HT-29 (cell line): ENCODE results near the gene ABCB9. TPM values are rescaled to one million over a fixed set of nuclear protein-coding genes. Genes with fewer than 3 reads are reported as not detected.
"Not testable (repeated sequence)": the region's sequence is repeated elsewhere in the genome, so short reads cannot be mapped to it uniquely, and the experiment has no call there.

Source experiments
- DNase-seq: peaks from one replicate; pipeline ENCODE4 v3.0.0-alpha.2; 2015; ENCODE audit warnings: low spot score
- total RNA-seq: library from RNA; depleted of rRNA; stranded (reverse); fragments of >200 nt; shearing (Covaris generic); gene quantifications from 2 replicates; pipeline ENCODE4 v1.2.3, GENCODE V29; 2014

ABCB9 gene
- total RNA-seq, 1 experiment from 2014 or later, result 7.3 TPM

DNA sequence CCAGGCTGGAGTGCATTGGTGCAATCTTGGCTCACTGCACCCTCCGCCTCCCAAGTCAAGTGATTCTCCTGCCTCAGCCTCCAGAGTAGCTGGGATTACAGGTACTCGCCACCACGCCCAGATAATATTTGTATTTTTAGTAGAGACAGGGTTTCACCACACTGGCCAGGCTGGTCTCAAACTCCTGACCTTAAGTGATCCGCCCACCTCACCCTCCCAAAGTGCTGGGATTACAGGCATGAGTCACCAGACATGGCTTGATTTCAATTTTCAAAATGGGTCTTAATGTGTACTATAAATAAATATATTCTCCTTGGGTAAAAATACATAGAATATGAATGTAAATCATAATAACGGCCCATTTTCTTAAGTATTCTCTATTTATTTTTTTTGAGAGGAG is 24.9 kb downstream of the ABCB9 start:
- not testable (repeated sequence) for DNase-seq

DNA sequence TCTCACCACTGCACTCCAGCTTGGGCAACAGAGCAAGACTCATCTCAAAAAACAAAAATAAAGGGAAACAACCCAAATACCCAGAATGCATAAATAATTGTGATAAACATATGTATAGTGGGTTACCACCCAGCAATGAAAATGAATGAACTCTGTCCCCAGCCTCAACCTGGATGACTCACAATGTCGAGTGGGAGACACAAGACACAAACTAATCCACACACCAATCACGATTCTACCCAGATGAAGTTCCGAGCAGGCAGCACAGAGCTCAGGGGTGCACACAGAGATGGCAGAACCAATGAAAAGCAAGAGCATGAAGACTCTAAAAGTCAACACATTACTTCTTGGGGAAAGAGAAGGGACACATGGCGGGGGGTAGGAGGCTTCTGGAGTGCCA is 27.1 kb downstream of the ABCB9 start:
- DNase-seq, result no peak

DNA sequence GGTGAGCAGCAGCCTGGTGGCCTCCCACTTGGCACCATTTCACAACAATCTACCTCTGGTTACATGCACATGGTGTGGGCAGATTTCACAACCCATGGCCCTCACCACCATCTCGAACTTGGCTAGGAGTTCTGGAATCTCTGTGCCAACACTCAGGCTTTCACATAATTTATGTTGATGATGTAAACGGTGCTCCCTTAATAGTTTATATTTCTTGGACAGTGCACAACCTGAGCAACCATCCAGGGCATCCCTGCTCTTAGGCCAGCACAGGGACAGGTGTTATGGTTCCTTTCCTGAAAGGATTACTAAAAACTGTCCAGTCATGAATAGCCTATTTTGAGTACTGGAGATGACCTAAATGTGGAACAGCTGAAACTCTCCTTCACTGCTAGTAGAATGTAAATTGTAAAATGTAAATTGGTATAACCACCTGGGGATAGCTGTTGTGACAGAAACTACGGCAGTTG is 28.6 kb downstream of the ABCB9 start:
- DNase-seq, result no peak

DNA sequence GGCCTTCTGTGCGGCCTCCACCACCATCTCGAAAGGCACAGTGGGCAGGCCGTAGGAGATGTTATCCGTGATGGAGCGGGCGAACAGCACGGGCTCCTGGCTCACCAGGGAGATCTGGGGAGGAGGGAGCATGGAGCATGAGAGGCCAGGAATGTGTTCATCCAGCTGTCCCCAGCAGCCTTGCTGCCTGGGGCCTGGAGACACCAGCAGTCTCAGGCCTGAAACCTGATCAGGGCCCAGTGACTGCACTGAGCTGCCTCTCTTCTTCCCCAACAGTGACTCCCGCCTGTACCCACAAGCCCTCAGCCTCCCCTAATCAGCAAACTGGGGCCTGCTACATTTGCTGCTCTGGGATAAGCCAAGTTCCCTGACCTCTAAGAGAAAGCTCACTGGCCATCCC is 30.9 kb downstream of the ABCB9 start:
- no peak for DNase-seq

DNA sequence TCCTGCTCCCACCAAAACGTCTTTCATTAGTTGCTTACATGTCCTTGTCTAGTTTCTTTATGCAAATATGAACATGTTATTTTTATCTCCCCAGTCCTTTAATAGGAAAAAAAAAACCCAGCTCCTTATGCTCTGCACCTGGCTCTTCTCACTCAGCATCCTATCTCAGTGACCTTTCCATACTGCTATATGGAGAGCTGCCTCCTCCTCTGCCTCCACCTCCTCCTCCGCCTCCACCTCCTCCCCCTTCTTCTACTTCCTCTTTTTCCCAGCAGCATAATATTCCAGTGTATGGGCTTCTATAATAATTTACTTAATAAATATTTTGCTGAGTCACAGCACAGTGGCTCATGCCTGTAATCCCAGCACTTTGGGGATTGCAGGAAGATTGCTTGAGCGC is 31.5 kb downstream of the ABCB9 start:
- no peak for DNase-seq

DNA sequence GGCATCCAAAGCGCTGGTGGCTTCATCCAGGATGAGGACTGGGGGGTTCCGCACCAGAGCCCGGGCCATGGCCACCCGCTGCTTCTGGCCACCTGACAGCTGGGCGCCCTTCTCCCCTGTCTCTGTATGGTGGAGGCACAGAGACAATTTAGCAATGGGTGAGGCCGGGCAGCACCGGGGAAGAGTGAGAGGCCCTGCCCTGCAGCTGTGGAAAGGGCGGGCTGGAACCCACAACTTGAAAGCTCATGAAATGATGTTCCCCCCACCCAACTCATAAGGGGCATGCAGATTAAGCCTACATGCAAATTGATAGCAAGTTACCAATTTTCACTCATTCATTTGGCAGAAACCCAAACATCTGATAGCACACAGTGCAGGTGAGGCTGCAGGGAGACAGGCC is 34.1 kb downstream of the ABCB9 start:
- no peak for DNase-seq

DNA sequence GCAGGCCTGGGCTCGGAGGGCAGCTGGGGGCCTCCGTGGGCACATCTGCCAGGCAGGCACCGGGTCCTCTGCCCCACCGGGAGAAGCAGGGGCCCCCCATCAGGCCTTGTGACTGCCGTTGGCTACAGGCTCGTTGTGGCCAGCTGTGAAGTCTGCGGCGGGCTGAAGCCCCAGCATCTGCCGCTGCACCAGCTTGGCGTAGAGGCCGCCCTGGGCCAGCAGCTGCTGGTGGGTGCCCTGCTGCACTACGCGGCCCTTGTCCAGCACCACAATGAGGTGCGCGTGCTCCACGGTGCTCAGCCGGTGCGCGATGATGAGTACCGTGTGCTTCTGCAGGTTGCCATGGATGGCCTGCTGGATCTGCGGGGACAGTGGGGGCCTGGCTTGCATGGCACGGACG is 36.5 kb downstream of the ABCB9 start:
- DNase-seq, result no peak

DNA sequence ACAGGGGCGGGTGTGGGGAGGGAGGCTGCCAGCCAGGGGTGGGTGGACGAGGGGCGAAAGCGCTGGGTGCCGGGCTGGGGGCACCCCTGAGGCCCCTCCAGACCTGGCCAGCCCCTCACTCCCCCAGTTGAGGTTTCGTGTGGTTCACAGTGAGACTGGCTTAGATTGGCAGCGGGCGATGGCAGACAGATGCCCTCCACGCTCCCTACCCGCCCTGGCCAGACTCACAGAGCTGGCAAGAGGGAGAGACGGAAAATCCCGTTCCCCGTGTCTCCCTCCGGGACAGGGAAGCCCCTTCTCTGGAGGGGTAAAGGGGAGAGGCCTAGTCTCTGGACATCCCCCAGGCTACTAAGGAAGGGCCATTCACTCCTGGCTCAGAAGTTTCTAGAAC is 37.1 kb downstream of the ABCB9 start:
- no peak for DNase-seq

DNA sequence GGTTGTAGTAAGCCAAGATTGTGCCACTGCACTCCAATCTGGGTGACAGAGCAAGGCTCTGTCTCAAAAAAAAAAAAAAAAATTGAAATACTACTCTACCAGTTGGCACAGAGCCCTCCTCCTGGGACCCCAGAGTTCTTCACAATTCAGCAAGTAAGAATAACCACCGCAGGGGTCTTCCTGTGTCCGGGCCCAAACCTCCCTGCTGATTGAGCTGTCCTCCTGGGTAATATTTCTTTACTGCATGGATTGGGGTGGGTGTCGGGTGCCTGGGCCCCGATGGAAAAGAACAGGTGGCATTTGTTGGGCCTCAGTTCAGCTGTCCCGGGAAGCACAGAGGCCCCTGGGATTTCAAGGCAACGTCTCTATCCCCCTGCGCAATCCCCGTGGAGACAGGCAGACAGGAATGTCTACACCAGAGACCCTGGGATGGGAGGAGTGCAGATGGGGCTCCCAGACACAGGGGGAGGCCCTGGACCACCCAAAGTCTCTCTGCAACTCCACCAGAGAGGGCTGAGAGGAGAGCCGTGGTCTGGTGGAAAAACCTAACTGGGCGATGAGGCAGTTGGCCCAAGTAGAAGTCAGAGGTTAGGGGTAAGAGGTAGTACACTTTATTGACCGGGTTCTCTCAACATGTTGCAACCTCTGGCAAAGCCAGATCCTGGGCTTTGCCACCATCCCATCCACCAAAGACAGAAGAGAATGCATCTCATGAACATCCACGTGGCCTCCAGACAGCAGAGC is 37.7 kb downstream of the ABCB9 start:
- no peak for DNase-seq

DNA sequence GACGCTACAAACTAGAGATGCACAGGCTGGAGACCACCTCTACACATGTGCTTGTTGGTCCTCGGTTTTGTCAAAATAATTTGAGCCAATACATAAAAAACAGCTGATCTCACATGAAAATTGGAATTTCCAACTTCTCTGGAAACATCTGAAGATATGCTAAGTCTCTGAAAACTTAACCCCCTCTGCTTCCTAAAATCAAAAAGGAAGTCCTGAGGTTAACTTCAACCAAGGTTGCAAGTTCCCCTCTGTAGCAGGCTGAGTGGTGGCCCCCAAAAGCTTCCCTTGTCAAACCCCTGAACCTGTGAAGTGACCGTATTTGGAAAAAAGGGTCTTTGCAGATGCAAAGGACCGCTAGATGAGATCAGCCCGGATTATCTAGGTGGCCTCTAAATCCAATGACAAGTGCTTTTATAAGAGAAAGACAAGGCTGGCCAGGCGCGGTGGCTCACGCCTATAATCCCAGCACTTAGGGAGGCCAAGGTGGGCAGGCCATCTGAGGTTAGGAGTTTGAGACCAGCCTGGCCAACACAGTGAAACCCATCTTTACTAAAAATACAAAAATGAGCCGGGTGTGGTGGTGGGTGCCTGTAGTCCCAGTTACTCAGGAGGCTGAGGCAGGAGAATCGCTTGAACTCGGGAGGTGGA is 38.4 kb downstream of the ABCB9 start:
- DNase-seq, result no peak

DNA sequence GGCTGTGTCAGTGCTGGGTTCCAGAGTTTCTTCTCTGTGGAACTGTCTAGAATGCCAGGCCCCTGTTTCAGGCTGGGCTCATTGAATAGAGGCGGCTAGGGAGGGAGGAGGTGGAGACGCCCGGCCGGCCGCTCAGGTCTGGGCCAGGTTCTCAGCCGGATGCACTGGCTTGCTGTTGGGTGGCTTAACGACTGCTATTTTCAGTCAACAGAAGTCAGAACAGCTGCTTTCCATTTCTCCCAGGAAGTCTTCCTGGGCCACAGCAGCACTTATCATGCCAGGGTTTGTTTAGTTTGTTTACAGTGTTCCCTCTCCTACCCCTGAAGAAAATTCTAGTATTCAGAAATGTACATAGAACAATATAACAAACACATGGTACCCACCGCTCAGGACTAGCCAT is 44.3 kb downstream of the ABCB9 start:
- no peak for DNase-seq

DNA sequence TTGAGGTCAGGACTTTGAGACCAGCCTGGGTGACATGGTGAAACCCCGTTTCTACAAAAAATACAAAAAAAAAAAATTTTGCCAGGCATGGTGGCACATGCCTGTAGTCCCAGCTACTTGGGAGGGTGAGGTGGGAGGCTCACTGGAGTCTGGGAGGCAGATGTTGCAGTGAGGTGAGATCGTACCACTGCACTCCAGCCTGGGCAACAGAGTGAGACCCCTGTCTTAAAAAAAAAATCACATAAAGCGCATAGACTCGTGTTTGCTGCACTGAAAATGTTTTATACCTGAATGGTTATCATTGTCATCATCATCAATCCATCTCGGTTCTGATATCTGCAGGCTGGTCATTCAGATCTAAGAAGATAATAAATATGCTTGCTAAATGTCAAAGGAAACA is 45.6 kb downstream of the ABCB9 start:
- no peak for DNase-seq

DNA sequence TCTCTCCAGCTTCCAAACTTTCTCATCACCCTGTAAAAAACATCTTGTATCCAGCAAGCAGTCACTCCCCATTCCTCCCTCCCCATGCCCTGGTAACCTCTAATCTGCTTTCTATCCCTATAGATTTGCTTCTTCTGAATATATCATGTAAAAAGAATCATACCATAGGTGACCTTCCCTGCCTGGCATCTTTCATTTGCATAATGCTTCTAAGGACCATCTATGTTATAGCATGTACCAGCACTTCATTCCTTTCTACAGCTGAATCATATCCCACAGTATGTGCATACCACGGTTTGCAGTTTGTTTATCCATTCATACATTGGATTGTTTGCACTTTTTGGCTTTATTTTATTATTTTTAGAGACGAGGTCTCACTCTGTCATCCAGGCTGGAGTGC is 47.4 kb downstream of the ABCB9 start:
- DNase-seq, result no peak

DNA sequence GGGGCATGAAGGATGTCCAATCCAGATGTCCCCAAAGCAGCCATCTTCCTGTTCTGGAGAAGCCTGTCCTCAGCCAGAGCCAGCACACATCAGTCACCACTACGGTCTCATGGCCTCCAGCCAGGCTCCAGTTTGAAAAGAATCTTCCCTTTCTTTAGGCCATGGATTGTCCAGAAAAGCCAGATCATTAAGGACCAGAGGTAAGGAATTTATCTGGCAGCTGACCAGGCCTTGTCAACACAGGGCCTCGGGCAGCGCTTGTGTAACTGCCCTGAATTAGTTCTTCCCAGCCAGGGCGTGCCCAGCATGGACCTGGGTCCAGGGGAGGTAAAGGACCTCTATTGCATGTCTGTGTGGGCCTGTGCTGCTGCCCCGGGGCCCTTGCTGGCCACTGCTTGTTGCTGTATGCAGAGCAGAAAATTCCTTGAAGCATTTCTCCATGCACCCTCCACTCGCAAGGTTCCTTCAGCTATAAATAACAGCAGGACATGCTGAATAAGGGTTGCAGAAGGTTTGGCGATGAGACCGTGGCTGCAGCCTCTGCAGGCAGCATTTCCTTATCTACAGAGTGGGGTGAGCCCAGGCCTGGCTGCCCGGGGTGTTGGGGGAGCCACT is 48.6 kb downstream of the ABCB9 start:
- peak; percentile 80 for DNase-seq

DNA sequence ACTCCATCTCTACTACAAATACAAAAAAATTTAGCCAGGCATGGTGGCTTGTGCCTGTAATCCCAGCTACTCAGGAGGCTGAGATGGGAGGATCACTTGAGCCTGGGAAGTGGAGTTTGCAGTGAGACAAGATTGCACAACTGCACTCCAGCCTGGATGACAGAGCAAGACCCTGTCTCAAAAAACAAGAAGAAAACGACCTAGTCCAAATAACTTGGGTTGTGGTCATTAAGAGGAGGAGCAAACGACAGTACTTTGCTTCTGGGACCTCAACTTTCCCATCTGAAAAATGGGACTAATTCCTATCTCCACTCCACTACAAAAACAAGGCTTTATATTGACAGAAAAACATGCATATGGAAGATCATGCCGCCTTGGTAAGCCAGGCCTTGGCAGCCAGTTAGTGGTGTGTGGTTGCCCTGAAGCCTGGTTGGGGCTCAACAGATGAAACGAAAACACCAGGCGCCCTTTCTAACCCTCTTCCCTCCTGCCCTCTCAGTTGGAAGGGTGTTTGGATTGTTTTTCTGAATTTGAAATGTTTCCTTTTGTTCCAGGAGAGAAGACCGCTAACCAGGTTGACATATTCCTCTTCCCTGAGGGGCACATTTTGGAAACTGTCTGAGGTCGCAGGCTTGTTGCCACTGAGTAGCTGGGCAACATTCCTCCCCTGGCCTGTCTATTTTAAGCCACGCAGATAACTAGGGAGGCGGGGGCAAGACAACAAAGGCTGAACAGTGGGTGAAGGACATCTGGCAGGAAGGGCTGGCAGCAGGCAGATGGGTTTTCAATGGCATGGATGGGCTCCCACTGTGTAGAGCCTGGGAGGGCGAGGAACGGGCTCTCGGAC is 56.6 kb downstream of the ABCB9 start:
- DNase-seq, result no peak

DNA sequence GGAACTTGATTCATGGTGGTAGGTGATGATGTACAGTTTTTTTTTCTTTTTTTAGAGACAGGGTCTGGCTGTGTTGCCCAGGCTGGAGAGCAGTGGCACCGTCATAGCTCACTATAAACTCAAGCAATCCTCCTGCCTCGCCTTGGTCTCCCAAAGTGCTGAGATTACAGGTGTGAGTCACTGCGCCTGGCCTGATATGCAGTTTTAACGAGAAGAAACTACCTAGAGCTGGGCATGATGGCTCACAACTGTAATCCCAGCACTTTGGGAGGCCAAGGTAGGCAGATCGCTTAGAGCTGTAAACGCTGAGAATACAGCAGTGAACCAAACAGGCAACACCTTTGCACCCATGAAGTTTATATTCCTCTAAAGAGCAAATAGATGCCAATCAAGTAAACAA is 57.3 kb downstream of the ABCB9 start:
- DNase-seq, result no peak

DNA sequence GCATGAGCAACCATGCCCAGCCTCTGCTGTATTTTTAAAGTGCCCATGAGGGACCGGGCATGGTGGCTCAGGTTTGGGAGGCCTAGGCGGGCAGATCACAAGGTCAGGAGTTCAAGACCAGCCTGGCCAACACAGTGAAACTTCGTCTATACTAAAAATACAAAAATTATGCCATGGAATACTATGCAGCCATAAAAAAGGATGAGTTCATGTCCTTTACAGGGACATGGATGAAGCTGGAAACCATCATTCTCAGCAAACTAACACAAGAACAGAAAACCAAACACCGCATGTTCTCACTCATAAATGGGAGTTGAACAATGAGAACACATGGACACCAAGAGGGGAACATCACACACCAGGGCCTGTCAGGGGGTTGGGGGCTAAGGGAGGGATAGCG is 61.0 kb downstream of the ABCB9 start:
- DNase-seq, result not testable (repeated sequence)

DNA sequence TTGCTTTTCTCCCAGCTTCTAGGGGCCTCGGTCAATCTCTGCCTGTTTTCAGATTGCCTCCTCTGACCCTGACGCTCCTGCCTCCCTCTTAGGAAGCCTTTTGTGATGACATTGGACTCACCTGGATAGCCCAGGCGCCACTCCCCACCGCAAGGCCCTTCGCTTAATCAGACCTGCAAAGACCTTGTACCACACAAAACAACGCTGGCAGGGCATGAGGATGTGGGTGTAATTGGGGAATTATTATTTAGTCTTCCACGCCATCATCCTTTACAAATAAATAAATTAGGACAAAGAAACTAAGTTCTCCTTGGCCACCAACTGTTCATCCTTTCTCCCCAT is 62.6 kb downstream of the ABCB9 start:
- no peak for DNase-seq

DNA sequence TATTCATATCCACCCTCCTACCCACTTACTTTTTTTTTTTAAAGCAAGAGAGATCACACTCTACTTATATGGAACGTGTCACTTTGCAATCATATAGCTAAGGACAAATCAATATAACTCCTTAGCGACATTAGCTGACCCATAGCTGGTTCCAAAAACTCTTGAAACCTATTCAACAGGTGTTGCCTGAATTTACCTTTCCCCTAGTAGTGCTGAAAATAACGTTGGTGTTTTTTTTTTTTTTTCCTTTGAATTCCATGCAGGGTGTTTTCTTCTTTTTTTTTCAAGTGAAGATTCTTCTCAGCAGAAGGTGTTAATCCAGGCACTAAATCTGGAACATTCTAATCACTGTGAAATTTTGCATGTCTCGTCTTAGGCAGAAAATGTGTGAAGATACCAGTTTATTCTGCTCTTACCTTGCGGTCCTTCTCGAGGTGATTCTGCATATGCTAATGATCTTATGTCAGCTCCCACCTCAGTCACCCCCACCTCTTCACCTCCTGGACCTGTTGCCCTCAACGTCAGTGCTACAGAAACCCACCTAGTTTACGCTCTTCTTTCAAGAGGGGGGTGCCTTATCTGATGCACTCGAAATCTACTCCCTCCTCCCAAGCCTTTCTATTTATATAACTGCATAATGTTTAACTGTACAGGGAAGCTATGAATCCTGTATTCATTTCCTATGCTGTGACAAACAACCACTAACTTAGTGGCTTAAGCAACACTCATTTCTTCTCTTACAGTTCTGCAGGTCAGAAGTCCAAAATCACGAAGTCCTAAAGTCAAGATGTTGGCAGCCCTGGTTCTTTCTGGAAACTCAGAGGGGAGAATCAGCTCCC is 63.2 kb downstream of the ABCB9 start:
- no peak for DNase-seq

DNA sequence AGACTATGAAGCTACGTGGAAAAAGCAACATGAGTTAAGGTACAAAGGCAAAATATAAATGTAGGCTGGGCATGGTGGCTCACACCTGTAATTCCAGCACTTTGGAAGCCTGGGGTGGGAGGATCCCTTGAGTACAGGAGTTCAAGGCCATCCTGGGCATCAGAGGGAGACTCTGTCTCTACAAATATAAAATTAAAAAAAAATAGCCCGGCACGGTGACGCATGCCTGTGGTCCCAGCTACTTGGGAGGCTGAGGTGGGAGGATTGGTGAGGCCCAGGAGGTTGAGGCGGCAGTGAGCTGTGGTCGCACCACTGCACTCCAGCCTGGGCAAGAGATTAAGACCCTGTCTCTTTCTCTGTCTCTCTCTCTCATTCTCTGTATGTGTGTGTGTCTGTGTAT is 66.4 kb downstream of the ABCB9 start:
- DNase-seq, result no peak

DNA sequence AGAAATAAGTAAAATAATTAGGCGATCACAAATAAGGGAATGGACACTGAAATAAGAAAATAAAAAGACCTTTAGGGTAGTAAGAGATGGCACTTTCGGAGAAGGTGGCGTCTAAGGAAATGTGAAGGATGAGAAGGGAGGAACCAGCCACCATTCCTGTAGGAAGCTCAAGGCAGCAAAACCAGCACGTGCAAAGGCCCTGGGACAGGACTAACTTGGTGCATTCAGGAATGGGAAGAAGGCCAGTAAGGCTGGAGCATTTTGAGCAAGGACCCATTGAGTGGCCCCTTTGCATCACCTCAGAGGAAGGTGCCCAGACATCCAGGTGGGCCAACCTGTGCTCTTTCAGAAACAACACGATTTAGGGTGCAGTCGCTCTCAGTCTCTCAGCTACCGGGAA is 69.6 kb downstream of the ABCB9 start:
- DNase-seq, result no peak
